ENCODE results near the gene PRICKLE2.

The PRICKLE2 gene

GRCh38 chr3:64097920-64098319 is 127.3 kb downstream of the PRICKLE2 start:
- no peaks in the 10 kb centered on the region for H3K4me1 ChIP-seq (ENCODE audit: control insufficient read depth, low read length)
- H3K36me3 ChIP-seq (ENCODE audit: control insufficient read depth, low read length), result no peaks in the 10 kb centered on the region
- H3K27me3 ChIP-seq (ENCODE audit: control insufficient read depth, low read length), result no peaks in the 10 kb centered on the region
- no peaks in the 10 kb centered on the region for H3K79me2 ChIP-seq (ENCODE audit: control insufficient read depth, low read length)
- no peaks in the 10 kb centered on the region for H3F3A ChIP-seq (ENCODE audit: control insufficient read depth, insufficient read depth)
- H3K4me3 ChIP-seq (ENCODE audit: low read length), result no peak overlapping the region
- no peaks in the 10 kb centered on the region for H3K9me3 ChIP-seq (ENCODE audit: control insufficient read depth, insufficient read depth, low read length)
- TF ChIP-seq EZH2phosphoT487 (IDR thresholded peaks at IDR 0.05; ENCODE audit: borderline replicate concordance, low read length) (no peak), CTCF (IDR thresholded peaks at IDR 0.05; ENCODE audit: low read depth, low read length, poor library complexity, severe bottlenecking) (no peak)
- no peaks in the 10 kb centered on the region for H4K20me1 ChIP-seq (ENCODE audit: control insufficient read depth, insufficient read depth, low read depth, low read length)
- no peak overlapping the region for H3K27ac ChIP-seq (ENCODE audit: low read depth, low read length)
- H3K4me2 ChIP-seq (ENCODE audit: low read length), result no peak overlapping the region
- H3K9me2 ChIP-seq (replicated peaks; ENCODE audit: control insufficient read depth, low read length), result no peaks in the 10 kb centered on the region

- Histone ChIP-seq H3K4me2 (ENCODE audit: low read length) (no peak overlapping the region), H3K4me3 (ENCODE audit: low read length) (no peak overlapping the region)
- TF ChIP-seq EZH2phosphoT487 (IDR thresholded peaks at IDR 0.05; ENCODE audit: borderline replicate concordance, low read length), result no peak
- TF ChIP-seq CTCF (IDR thresholded peaks at IDR 0.05; ENCODE audit: low read depth, low read length, poor library complexity, severe bottlenecking), result no peak
Measured at GRCh38 chr3:64095802-64096201, 129.5 kb downstream of the PRICKLE2 start.

GRCh38 chr3:64094713-64095079 is 130.6 kb downstream of the PRICKLE2 start:
- Histone ChIP-seq H3K79me2 (ENCODE audit: control insufficient read depth, low read length) (no peaks in the 10 kb centered on the region), H3F3A (ENCODE audit: control insufficient read depth, insufficient read depth) (no peaks in the 10 kb centered on the region), H3K9me3 (ENCODE audit: control insufficient read depth, insufficient read depth, low read length) (no peaks in the 10 kb centered on the region), H3K9me2 (replicated peaks; ENCODE audit: control insufficient read depth, low read length) (no peaks in the 10 kb centered on the region), H3K36me3 (ENCODE audit: control insufficient read depth, low read length) (no peaks in the 10 kb centered on the region), H3K4me1 (ENCODE audit: control insufficient read depth, low read length) (no peaks in the 10 kb centered on the region), H3K27me3 (ENCODE audit: control insufficient read depth, low read length) (no peaks in the 10 kb centered on the region), H3K27ac (ENCODE audit: low read depth, low read length) (no peak overlapping the region), H3K4me2 (ENCODE audit: low read length) (no peak overlapping the region), H4K20me1 (ENCODE audit: control insufficient read depth, insufficient read depth, low read depth, low read length) (no peaks in the 10 kb centered on the region), H3K4me3 (ENCODE audit: low read length) (no peak overlapping the region)
- TF ChIP-seq CTCF (IDR thresholded peaks at IDR 0.05; ENCODE audit: low read depth, low read length, poor library complexity, severe bottlenecking) (no peak), EZH2phosphoT487 (IDR thresholded peaks at IDR 0.05; ENCODE audit: borderline replicate concordance, low read length) (no peak)

More at GRCh38 chr3:64095802-64096201, 129.5 kb downstream of the PRICKLE2 start:
- Histone ChIP-seq H3K36me3 (ENCODE audit: control insufficient read depth, low read length) (no peaks in the 10 kb centered on the region), H3F3A (ENCODE audit: control insufficient read depth, insufficient read depth) (no peaks in the 10 kb centered on the region), H3K9me2 (replicated peaks; ENCODE audit: control insufficient read depth, low read length) (no peaks in the 10 kb centered on the region), H3K27me3 (ENCODE audit: control insufficient read depth, low read length) (no peaks in the 10 kb centered on the region), H3K4me1 (ENCODE audit: control insufficient read depth, low read length) (no peaks in the 10 kb centered on the region), H3K9me3 (ENCODE audit: control insufficient read depth, insufficient read depth, low read length) (no peaks in the 10 kb centered on the region), H4K20me1 (ENCODE audit: control insufficient read depth, insufficient read depth, low read depth, low read length) (no peaks in the 10 kb centered on the region), H3K27ac (ENCODE audit: low read depth, low read length) (no peak overlapping the region), H3K79me2 (ENCODE audit: control insufficient read depth, low read length) (no peaks in the 10 kb centered on the region)

Data from DOHH2 (cell line).